Mucosa of descending colon (tissue), 3 donors: Measurements from ENCODE around the gene DUSP7. TPM values are rescaled to one million over a fixed set of nuclear protein-coding genes. Genes with fewer than 3 reads are reported as not detected.

Source experiments
- ATAC-seq: fragments of 200-7000 bp; cut with Tn5 transposase; one replicate; pipeline ENCODE4 v1.9.1; 2020; ENCODE audit warnings: mild to moderate bottlenecking, moderate library complexity
- DNase-seq, 3 donors: peaks; one replicate each; pipeline ENCODE4 v3.0.0-alpha.2; 2020
- H3K36me3 ChIP-seq: fragments of 200-600 bp; one replicate; pipeline ENCODE4 v1.8.0; 2021; ENCODE audit warnings: low read depth, mild to moderate bottlenecking
- H3K4me1 ChIP-seq: fragments of 200-600 bp; one replicate; pipeline ENCODE4 v1.8.0; 2021; ENCODE audit warnings: low read depth, mild to moderate bottlenecking
- H3K4me3 ChIP-seq: fragments of 200-600 bp; one replicate; pipeline ENCODE4 v1.8.0; 2021; ENCODE audit warnings: mild to moderate bottlenecking
- H3K9me3 ChIP-seq: fragments of 200-600 bp; one replicate; pipeline ENCODE4 v1.8.0; 2021; ENCODE audit warnings: mild to moderate bottlenecking
- intact Hi-C, 2 donors: fragments of 100-400 bp; cut with DNase I in 1 of 2; cut with micrococcal nuclease in 1 of 2; formaldehyde crosslinking; loops; one replicate each; pipeline versions ENCODE4 v1.11.0 to v1.11.1; 2022; cut with DNase I, micrococcal nuclease
- long read RNA-seq, 2 donors: library from polyadenylated mRNA; unstranded; transcript quantifications; one replicate each; pipeline ENCODE4 v2.0.0, GENCODE V29; 2019 to 2021
- total RNA-seq, 3 donors: library from RNA; stranded (reverse); fragmentation: NEBNext Ultra II Directional in 2 of 3; extraction: Animal tissue kit (Norgen Biotek cat#: 25700) in 2 of 3; gene quantifications; one replicate each; pipeline versions ENCODE4 v1.2.1 to v1.2.4, GENCODE V29; 2021 to 2023
- TF ChIP-seq, protein P1 (sequence below): fragments of 200-600 bp; IDR thresholded peaks from one replicate; pipeline ENCODE4 v1.8.0; 2022; ENCODE audit warnings: antibody characterized with exemption, mild to moderate bottlenecking
- donor health status: DM: no; HTN: no; CAD: no; lungs with moderate emphysema.
- donor health status: DM: no; HTN: no; CAD: no.
- donor health status: DM: no; HTN: yes; CAD: no.

The DUSP7 gene
- total RNA-seq: 10 to 100 TPM in 1 of 3 donors, 1 to 10 TPM in 2; 6.9 to 12.3 (median 8.0) TPM
- long read RNA-seq, donor 1, partial matches to known transcripts: 16 of 18 reads
- long read RNA-seq, donor 1, other reads (novel, unspliced or antisense): 1 of 18 reads
- long read RNA-seq, donor 2: 0 reads

DNA sequence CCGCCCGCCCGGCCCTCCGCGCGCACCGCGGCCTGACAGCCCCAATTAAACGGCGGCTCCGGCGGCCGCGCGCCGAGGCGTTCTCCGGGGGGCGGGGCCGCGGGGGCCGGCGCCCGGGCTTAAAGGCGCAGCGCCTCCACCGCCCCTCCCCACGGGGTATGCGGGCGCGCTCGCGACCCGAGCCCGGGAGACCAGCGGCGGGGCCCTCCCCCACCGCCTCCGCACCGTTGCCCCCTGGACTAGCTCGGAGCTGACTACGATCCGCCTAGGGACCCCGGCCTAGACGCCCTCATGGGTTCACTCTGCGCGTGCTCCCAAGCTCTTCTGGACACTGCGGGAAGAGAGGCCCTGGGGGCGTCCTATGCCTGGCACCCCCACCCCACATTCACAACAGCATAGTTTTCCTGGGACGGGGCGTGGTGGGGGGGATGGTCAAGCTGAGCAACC is at the start of gene DUSP7:
TSS of gene DUSP7 (minus strand) at position 51 of the 447 bp plus-strand sequence. CDS start 205 bp downstream, outside the sequence.
- H3K9me3 ChIP-seq: no peaks in the 10 kb centered on the region
- DNase-seq: peak; percentile 77 to 85 (median 81)
- H3K4me3 ChIP-seq: peak within 1 kb of the TSS; percentile 44
- ATAC-seq: peak; percentile 64
- TF ChIP-seq, protein P1, sequence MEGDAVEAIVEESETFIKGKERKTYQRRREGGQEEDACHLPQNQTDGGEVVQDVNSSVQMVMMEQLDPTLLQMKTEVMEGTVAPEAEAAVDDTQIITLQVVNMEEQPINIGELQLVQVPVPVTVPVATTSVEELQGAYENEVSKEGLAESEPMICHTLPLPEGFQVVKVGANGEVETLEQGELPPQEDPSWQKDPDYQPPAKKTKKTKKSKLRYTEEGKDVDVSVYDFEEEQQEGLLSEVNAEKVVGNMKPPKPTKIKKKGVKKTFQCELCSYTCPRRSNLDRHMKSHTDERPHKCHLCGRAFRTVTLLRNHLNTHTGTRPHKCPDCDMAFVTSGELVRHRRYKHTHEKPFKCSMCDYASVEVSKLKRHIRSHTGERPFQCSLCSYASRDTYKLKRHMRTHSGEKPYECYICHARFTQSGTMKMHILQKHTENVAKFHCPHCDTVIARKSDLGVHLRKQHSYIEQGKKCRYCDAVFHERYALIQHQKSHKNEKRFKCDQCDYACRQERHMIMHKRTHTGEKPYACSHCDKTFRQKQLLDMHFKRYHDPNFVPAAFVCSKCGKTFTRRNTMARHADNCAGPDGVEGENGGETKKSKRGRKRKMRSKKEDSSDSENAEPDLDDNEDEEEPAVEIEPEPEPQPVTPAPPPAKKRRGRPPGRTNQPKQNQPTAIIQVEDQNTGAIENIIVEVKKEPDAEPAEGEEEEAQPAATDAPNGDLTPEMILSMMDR: no peak
- H3K4me1 ChIP-seq: peaks cover 44% of the 10 kb centered on the region
- intact Hi-C loops: no loop called here
- H3K36me3 ChIP-seq: no peaks in the 10 kb centered on the region

GRCh38 chr3:52104684-52105640 is 48.6 kb upstream of the DUSP7 start:
- TF ChIP-seq, protein P1: no peak
- Histone ChIP-seq H3K4me3 (no peak overlapping the region), H3K36me3 (no peaks in the 10 kb centered on the region), H3K9me3 (no peaks in the 10 kb centered on the region), H3K4me1 (no peaks in the 10 kb centered on the region)
- intact Hi-C loops: no loop called here
- ATAC-seq (peak; percentile 36), DNase-seq (no peak)

DNA sequence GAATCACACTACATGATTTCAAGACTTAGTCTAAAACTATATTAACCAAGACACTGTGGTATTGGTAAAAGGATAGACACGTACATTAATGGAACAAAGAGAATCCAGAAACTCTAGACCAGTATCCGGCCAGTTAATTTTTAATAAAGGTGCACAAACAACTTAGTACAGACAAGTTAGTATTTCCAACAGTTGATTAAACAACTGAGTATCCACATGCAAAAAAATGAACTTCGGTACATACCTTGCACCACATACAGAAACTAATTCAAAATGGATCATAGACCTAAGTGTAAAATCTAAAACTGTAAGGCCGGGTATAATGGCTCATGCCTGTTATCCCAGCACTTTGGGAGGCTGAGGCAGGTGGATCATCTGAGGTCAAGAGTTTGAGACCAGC is 46.6 kb upstream of the DUSP7 start:
- ATAC-seq (no peak), DNase-seq (no peak)
- H3K4me3 ChIP-seq: no peak overlapping the region
- no peaks in the 10 kb centered on the region for H3K9me3 ChIP-seq
- intact Hi-C loops: no loop called here
- no peaks in the 10 kb centered on the region for H3K4me1 ChIP-seq
- H3K36me3 ChIP-seq: no peaks in the 10 kb centered on the region
- TF ChIP-seq, protein P1: no peak

- H3K4me1 ChIP-seq: no peaks in the 10 kb centered on the region
- H3K4me3 ChIP-seq: no peak overlapping the region
- TF ChIP-seq, protein P1: no peak
- intact Hi-C loops: no loop called here
- H3K9me3 ChIP-seq: no peaks in the 10 kb centered on the region
- no peaks in the 10 kb centered on the region for H3K36me3 ChIP-seq
- ATAC-seq (no peak), DNase-seq (peak in 1 of 3 donors; percentile 6)
Measured at GRCh38 chr3:52099001-52099401, 42.6 kb upstream of the DUSP7 start.

DNA sequence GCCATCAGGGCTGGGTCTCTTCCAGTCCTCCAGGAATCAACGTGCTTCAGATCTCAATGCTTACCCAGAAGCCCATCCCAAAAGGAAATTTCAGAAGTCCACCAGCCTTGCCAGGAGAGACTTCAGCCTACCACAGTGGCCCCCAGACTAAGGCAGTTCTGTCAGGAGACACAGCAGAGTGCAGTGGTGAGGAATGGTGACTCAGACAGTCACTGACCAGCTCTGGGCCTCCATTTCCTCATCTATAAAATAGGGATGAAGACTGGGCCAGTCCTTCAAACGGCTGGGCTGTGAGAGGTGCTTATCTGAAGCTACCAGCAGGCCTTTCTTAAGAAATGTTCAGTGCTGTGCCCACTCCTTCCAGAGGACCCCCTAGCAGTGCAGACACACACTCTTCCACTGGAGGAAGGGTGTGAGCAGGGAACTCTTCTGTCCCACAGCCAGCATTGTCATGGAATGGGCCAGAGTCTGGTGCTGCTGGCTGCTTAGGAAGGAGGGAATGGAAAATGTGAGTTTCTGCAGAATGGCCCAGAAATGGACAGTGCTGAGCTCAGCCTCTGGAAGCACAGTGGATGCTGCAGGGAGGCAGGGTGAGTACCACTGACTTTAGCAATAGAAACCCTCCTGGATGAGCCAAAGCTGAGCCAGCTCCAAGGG is 41.6 kb upstream of the DUSP7 start:
- intact Hi-C loops: no loop called here
- DNase-seq (peak in 1 of 3 donors; percentile 1), ATAC-seq (no peak)
- Histone ChIP-seq H3K36me3 (no peaks in the 10 kb centered on the region), H3K4me3 (no peak overlapping the region), H3K9me3 (no peaks in the 10 kb centered on the region), H3K4me1 (no peaks in the 10 kb centered on the region)
- TF ChIP-seq, protein P1: no peak
